Femur (tissue), 1 donor: Measurements from ENCODE around the gene FHDC1.

Experiments used
- DNase-seq: peaks from one replicate; pipeline ENCODE4 v3.0.0-alpha.2; 2017

The FHDC1 gene

GRCh38 chr4:152937336-152938236, 1.5 kb downstream of the FHDC1 start:
- peak; percentile 72 for DNase-seq

DNA sequence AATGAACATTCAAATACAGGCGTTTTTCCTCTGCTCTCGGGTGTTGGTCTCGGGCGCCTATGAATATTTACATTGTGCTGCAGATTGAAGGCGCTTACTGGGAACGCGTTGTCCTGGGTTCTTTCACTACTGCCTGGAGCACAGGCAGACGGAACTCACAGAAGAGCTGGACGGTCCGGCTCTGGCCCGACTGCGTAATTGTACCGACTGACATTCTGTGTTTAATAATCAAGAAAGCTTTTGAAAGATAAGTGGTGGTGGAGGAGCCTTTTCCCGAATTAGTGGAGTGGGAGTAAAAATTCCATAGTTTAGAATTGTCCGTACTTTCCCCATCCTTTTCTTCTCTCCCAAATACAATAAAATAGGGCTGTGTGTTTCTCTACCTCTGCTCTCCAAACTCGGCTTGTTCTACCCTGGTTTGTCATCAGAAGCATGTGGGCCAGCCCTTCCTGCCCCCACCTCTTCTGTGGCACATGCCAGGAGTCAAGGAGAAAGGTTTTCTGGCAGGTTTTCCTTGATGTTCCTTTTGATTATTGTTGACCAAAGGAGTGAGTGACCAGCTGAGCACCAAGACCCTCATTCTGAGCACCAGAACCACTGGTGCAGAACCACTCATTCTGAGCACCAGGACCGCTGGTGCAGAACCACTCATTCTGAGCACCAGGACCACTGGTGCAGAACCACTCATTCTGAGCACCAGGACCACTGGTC, 2.3 kb downstream of the FHDC1 start:
- DNase-seq = no peak

DNA sequence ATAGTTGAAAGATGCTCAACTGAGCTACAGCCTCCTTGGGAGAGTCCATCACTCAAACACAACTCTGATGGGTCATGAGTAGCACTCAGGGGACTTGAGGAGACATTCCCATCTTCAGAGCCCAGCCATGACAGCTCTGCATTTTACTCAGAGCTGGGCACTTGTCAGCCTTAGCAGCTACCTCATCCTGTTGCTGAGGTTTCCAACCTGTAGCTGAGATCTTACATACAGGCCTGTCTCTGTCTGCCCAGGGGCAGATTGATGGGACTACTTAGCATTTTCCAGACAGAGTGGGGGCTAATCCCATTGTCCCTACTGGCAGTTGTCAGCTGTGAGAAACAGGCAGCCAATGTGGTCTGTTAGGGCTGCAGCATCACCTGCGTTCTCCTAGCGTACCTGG, 3.5 kb downstream of the FHDC1 start:
- DNase-seq = no peak

- DNase-seq = no peak
Measured at GRCh38 chr4:152940461-152940860, 4.3 kb downstream of the FHDC1 start.

- no peak for DNase-seq
Measured at GRCh38 chr4:152941411-152941810, 5.3 kb downstream of the FHDC1 start.

DNA sequence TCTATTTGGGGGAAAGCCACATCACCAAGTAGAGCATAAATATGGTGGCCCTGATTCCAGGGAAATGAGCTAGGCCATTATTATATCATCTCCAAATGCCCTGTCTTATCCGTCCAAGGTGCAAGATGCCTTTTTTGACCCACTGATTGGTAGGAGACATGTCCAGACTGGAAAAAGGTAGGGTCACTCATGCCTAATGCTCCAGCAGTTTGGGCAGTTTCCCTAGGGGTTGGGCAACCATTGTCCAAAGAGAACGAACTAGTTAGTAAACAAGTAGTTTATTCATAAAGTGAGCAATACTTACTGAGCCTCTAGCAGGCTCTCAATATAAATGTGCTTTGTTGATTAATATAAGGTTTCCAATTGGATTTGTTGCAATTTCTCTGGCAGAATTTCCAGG, 6.2 kb downstream of the FHDC1 start:
- DNase-seq = no peak

- peak; percentile 75 for DNase-seq
Measured at GRCh38 chr4:152943672-152944071, 7.5 kb downstream of the FHDC1 start.

DNA sequence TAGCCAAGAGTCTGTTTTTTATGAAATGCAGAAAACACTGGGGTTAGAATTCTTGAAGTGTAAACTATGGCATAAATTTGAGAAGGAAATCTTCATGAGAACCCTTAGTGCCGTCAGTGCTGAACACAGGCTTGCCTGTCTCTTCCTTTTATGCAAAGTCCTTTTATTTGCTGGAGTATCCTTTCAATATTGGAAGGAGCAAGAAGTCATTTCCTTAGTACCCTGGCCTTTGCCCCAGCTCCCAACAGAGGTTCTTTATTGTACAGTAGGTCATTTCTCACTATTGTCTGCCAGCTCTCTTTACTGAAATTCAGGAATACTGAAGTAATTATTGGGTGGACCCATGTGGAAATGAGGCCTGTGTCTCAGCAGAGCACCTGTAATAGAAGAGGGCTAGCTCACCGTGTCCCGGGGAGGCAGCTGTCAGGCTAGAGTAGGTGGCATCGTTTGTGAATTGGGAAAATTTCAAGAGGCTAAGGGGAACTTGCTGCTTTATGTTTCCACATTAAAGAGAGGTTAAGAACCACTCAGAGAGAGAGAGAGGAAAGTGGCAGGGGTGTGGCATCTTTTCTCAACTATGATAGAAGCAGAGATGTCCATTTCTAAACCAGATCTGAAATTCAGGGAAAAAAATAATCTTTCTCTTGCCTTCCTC, 8.7 kb downstream of the FHDC1 start:
- DNase-seq = no peak

- no peak for DNase-seq
Measured at GRCh38 chr4:152945639-152946038, 9.5 kb downstream of the FHDC1 start.

DNA sequence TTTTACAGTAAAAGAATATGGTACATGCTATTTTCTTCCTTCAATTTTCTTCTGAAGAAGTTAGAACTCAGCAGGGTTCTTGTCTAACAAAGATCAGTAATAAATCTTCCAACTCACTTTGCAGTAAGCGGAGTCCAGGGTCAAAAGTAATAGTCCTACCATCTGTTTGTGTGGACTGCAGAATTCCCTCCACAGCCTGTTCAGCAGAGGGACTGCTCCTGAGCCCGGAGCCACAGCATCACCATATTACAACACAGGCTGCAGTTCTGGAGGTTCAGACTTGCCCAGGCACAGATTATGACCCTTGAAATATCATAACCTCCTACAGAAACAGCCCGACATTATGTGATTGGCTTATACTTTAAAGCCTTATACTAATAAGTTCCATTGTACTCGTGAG, 10.3 kb downstream of the FHDC1 start:
- DNase-seq = no peak

DNA sequence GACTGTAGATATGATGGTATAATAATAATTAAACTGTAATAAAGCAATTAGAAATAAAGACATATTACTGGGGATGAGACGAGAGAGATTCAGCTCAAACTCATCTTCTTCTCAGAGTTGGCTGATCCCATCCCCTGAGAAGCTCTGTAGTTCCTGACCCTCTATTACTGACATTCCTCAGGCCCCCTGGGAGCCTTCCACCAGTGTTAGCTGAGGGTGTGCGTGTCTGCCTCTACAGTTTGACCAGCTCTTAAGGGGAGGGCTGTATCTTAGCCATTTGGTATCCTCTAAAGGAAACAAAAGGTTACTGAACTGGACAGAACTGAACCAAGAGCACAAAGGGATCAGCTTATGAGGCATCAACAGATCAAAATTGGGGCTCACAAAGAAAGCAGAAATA, 11.2 kb downstream of the FHDC1 start:
- DNase-seq = no peak

- no peak for DNase-seq
Measured at GRCh38 chr4:152949930-152950329, 13.8 kb downstream of the FHDC1 start.

- no peak for DNase-seq
Measured at GRCh38 chr4:152950402-152951274, 14.5 kb downstream of the FHDC1 start.

DNA sequence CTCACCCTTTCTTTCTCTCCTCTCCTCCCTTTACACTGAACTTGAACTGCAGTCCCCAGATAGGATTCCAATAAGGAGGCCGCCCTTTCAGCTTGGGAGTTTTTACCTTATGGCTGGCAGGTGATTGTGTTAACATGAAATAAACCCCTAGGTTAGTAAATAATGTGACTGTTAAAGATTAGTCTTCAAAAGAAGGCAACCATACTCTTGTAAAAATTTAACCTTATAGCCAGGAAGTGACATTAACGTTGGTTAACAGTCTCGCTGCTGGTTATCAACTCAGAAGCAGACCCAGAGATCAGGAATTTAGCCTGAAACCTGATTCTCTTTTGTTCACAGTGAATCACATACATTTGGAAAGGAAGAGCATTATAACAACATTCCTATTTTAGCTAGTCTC, 15.2 kb downstream of the FHDC1 start:
- no peak for DNase-seq

GRCh38 chr4:152953514-152953913, 17.4 kb downstream of the FHDC1 start:
- no peak for DNase-seq

- DNase-seq = no peak
Measured at GRCh38 chr4:152954741-152955140, 18.6 kb downstream of the FHDC1 start.

DNA sequence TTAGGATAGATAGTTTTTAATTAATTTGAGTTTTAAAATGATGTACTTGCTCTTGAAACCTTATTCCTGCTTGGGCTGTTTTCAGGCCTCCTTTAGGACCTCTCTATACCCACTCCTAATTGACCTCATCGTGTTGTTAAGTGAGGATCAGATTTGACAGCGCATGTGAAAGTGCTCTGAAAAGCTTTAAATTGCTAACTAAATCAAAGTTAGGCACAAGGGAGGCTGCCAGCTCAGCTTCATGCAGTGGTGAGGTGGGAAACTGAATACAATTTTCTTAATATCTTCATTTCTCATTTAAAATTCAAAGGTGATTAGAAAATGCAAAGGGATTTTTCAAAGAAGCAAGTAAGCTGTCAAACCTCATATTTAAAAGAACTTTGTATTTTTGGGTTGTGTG, 20.0 kb downstream of the FHDC1 start:
- no peak for DNase-seq

DNA sequence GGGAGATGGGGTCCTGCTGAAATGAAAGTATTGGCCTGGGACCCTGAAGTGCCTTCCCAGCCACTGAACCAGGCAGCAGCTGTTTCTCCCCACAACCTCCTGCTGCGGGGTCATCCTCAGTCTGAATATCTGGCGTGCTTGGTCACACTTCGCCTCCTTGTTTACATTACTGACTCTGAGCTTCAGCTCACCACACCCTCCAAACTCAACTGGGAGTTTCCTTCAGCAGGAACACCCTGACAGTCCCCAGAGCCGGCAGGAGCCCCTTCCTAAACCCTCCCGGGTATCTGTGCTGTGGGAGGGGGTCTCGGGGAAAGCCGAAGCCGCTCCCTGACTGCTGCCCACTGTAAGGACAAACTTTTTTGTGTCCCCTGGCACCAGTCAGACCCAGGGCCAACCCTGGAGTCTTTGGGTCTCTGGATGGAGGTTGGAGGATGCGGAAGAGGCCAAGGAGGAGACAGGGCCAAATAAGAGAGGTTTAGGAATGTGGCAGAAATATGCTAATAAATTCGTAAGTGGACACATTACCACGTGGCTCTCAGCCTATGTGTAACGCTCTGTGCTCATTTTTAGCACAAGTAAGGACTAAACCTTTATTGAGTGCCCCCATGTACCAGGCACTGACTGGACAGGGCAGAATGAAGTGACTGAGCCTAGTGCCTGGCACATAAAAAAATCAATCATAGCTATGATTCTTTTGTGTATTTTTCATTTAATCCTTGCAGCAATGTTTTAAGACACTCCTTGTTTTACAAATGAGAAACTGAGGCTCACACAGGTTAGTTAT, 20.7 kb downstream of the FHDC1 start:
- peak; percentile 39 for DNase-seq

DNA sequence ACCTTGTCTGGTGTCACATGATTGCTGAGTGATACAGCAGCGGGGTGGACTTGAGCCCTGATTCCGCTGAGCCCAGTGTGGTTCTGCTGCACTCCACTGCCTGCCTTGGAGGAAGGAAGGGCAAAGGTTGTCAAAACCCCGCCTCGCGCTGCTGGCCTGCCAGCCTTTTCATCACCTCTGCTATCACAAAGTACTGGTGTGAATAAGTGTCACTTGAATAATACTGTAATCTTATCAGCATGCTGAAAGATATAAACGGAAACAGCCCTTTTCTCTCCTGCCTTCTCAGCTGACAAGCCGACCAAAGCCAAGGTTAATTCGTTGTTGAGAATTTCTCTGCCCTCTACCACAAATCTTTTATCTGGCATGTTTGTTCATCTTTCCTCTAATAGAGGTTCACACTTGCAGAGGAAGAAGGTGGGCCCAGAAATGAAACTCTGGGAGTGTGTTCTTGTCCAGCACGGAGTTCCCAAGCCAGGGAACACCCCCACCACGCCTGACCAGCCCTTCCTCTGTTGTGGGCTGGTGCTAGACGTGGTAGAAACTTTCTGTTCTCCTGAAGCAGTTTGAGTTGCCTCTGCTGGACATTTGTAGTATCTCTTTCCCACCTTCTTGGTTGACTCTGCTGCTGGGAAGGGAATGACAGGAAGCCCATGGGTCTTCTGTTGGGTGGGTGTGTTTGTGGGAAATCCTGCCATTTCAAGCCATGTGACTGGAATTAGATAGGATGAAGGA, 21.5 kb downstream of the FHDC1 start:
- DNase-seq = no peak

DNA sequence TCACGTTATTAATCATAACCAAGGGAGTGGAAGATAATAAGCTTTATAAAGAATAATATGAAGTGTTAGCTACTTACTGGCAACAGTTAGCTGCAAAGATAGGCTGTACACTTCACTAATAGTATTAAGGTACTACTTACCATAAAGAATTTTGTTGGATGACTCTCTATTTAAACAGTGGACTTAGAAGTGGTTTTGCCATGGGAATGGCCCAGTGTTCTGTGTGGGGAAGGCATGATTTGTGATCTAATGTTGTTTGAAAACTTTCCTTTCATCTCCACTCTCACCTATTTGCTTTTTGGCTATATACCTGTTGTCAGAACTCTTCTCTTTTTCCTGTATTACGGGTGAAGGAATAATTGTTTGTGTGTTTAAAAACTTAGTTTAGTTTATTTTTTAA, 23.0 kb downstream of the FHDC1 start:
- DNase-seq = no peak

DNA sequence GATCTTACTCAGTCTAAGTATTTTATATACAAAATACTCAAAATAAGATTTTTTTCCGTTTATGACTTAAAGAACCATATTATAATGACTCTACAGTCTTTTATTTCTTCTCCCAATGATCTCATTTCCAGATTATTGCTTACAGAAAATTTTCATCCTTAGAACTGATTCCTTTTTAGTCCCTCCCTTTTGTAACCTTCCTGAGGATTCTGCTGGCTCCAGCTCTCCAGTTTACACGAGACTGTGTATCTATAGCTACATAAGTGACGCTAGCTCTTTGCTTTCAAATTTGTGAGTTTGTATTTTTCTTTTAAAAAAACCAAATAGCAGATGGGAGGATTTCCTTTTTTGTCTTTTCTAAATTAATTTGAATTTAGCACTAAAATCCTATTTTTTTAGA, 24.0 kb downstream of the FHDC1 start:
- no peak for DNase-seq
